Activated CD4-positive, CD25-positive, alpha-beta regulatory T cell treated with anti-CD3 and anti-CD28 coated beads, Interleukin-2, amount 50 U/mL, for 24 hours (primary cell): ENCODE measurements around the gene INTS1.
"Not testable (repeated sequence)": the region's sequence is repeated elsewhere in the genome, so short reads cannot be mapped to it uniquely, and the experiment has no call there.

Experiments used
- ATAC-seq, 2 donors: fragments of 150-1000 bp; cut with Tn5 transposase; one replicate each; pipeline ENCODE4 v1.10.0; 2021; ENCODE audit warnings: mild to moderate bottlenecking in 1 of 2, moderate library complexity in 1 of 2

The INTS1 gene

GRCh38 chr7:1531263-1531978 lies 27.2 kb upstream of the INTS1 start:
- ATAC-seq = peak; percentile 10 to 18

GRCh38 chr7:1530946-1531262 lies 26.7 kb upstream of the INTS1 start:
- peak; percentile 21 to 29 for ATAC-seq

GRCh38 chr7:1529383-1530116 lies 25.4 kb upstream of the INTS1 start:
- ATAC-seq = no peak

GRCh38 chr7:1526271-1526754 lies 22.1 kb upstream of the INTS1 start:
- no peak for ATAC-seq

GRCh38 chr7:1525409-1525808 lies 21.2 kb upstream of the INTS1 start:
- no peak for ATAC-seq

- ATAC-seq = no peak
These were observed 19.7 kb upstream of the INTS1 start for GRCh38 chr7:1523844-1524243.

- ATAC-seq = no peak
These were observed 19.0 kb upstream of the INTS1 start for GRCh38 chr7:1523208-1523607.

GRCh38 chr7:1521456-1521855 lies 17.3 kb upstream of the INTS1 start:
- peak in 1 of 2 donors; percentile 65 for ATAC-seq

- ATAC-seq = no peak
These were observed 16.5 kb upstream of the INTS1 start for GRCh38 chr7:1520539-1521234.

- not testable (repeated sequence) for ATAC-seq
These were observed 15.2 kb upstream of the INTS1 start for GRCh38 chr7:1519322-1519922.

GRCh38 chr7:1516586-1517251 lies 12.5 kb upstream of the INTS1 start:
- ATAC-seq = no peak

- not testable (repeated sequence) for ATAC-seq
These were observed 11.3 kb upstream of the INTS1 start for GRCh38 chr7:1515509-1515967.

GRCh38 chr7:1514995-1515401 lies 10.8 kb upstream of the INTS1 start:
- no peak for ATAC-seq

GRCh38 chr7:1514407-1514806 lies 10.2 kb upstream of the INTS1 start:
- no peak for ATAC-seq

- peak in 1 of 2 donors; percentile 8 for ATAC-seq
These were observed 9.5 kb upstream of the INTS1 start for GRCh38 chr7:1513657-1514095.

- peak; percentile 83 to 85 for ATAC-seq
These were observed 8.8 kb upstream of the INTS1 start for GRCh38 chr7:1512781-1513656.

GRCh38 chr7:1511444-1512422 lies 7.5 kb upstream of the INTS1 start:
- no peak for ATAC-seq

GRCh38 chr7:1510780-1511154 lies 6.6 kb upstream of the INTS1 start:
- ATAC-seq = no peak

- no peak for ATAC-seq
These were observed 5.0 kb upstream of the INTS1 start for GRCh38 chr7:1509226-1509625.

GRCh38 chr7:1508277-1508758 lies 4.1 kb upstream of the INTS1 start:
- no peak for ATAC-seq
